HG02852 (cell line): ENCODE measurements around the gene ZBED4.
"Not testable (repeated sequence)": the region's sequence is repeated elsewhere in the genome, so short reads cannot be mapped to it uniquely, and the experiment has no call there.

ENCODE experiments used
- ATAC-seq: cut with Tn5 transposase; IDR thresholded peaks from one replicate; pipeline ENCODE4 v1.9.1; 2021; ENCODE audit warnings: mild to moderate bottlenecking, moderate library complexity; ENCODE audit not compliant: unreplicated experiment

ZBED4 gene, protein sequence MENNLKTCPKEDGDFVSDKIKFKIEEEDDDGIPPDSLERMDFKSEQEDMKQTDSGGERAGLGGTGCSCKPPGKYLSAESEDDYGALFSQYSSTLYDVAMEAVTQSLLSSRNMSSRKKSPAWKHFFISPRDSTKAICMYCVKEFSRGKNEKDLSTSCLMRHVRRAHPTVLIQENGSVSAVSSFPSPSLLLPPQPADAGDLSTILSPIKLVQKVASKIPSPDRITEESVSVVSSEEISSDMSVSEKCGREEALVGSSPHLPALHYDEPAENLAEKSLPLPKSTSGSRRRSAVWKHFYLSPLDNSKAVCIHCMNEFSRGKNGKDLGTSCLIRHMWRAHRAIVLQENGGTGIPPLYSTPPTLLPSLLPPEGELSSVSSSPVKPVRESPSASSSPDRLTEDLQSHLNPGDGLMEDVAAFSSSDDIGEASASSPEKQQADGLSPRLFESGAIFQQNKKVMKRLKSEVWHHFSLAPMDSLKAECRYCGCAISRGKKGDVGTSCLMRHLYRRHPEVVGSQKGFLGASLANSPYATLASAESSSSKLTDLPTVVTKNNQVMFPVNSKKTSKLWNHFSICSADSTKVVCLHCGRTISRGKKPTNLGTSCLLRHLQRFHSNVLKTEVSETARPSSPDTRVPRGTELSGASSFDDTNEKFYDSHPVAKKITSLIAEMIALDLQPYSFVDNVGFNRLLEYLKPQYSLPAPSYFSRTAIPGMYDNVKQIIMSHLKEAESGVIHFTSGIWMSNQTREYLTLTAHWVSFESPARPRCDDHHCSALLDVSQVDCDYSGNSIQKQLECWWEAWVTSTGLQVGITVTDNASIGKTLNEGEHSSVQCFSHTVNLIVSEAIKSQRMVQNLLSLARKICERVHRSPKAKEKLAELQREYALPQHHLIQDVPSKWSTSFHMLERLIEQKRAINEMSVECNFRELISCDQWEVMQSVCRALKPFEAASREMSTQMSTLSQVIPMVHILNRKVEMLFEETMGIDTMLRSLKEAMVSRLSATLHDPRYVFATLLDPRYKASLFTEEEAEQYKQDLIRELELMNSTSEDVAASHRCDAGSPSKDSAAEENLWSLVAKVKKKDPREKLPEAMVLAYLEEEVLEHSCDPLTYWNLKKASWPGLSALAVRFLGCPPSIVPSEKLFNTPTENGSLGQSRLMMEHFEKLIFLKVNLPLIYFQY

DNA sequence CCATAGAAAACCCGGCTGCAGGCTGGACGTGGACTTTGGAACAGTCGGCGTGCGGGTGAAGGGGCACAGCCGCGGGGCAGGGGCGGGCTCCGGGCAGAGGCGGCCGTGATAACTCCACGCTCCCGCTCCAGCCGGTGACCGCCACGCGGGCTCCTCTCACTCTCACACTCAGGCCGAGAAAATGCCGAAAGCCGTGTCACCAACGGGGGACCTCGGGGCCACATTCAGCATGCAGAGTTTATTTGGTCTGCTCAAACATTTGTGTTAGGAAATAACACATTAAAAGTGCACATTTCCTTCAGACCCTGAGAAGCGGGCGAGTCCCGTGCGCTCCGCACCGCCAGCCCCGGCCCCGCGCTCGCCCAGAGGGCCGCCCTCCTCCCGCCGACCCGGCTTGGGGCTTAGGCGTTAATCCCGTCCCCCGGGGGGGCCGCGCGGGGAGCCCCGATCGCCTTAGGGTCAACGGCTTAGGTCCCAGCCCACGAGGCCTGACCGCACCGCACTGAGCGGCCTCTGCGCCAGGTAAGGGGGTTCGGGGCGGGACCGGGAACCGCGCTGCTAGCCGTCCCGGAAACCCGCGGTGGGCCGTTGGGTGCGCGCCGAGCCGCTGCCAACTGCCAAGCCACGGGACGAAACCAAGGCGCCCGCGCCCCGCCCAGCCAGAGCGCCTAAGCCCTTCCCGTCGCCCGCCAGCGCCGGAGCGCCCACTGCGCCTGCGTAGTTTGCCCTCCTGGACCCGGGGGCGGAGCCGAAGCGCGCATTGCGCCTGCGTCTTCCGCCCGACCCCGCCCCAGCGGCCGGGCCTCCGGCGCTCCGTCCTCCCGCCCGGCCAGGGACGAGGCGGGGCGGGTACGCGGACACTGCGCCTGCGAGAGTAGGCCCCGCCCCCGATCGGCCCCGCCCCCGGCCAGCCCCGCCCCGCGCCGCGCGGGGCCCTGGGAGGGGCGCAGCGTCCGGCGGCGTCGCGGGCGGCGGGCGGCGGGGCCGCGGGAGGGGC lies at the start of gene ZBED4:
Gene ZBED4 (plus strand): TSS at position 947 of the 997 bp plus-strand sequence. CDS start 29,819 bp downstream, outside the sequence.
- ATAC-seq, result peak; percentile 67

DNA sequence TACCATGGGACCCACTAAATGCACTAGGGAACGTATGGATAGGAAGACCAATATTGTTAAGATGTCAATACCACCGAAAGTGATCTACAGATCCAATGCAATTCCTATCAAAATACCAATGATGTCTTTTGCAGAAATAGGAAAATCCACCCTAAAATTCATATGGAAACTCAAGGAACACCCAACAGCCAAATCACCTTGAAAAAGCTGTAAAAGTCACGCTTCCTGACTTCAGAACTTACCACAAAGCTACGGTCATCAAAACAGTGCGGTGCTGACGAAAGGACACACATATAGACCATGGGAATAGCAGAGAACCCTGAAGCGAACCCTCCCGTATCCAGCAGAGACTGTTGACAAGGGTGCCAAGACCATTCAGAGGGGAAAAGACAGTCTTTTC lies 46.5 kb upstream of the ZBED4 start:
- ATAC-seq, result no peak

DNA sequence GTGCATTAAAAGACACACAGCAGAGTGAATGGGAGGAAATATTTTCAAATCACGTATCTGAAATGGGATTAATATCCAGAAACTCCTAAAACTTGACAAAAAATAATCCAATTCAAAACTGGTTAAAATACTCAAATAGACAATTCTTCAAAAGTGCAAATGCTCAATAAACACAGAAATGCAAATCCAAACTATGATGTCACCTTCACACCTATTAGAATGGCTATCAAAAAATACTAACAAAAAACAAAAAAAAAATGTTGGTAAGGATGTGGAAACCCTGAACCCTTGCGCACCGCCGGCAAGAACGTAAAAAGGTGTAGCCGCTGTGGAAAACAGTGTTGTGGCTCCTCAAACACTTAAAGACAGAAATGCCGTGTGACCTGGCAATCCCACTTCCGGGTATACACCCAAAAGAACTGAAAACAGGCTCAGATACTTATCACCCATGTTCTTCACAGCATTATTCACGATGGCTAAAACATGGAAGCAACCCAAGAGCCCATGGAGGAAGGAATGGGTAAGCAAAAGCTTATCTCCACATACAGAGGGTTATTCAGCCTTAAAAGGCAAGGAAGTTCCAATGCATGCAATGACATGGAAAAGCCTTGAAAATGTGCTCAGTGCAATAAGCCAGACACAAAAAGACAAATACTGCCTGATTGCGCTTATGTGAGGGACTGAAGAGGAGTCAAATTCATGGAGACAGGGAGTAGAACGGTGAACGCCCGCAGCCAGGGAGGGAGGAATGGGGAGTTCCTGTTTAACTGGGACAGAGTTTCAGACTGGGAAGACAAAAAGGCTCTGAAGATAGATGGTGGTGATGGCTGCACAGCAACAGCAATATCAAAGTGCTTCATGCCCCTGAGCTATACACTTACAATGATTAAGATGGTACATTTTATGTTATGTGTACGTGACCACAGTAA lies 45.6 kb upstream of the ZBED4 start:
- no peak for ATAC-seq

DNA sequence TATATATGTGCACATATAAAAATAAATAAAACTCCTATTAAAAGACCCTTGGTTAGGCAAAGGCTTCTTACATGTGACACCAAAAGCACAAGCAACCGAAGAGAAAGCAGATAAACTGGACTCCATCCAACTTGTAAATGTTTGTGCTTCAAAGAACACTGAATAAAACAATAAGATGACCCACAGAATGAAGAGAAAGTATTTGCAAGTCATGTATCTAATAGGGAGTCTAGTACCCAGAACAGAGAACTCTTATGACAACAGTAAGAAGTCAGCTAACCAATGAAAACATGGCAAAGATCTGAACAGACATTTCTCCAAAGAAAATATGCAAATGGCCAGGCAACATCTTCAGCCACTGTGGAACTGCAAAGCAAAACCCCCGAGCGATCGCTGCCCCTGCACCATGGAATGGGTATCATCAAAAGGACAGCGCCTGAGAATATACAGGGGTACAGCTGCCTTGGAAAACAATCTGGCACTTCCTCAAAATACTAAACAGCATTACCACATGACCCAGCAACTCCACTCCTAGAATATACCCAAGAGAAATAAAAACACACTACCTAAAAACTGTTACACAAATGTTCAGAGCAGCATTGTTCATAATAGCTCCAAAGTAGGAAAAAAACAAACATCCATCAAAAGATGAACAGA lies 43.2 kb upstream of the ZBED4 start:
- no peak for ATAC-seq

DNA sequence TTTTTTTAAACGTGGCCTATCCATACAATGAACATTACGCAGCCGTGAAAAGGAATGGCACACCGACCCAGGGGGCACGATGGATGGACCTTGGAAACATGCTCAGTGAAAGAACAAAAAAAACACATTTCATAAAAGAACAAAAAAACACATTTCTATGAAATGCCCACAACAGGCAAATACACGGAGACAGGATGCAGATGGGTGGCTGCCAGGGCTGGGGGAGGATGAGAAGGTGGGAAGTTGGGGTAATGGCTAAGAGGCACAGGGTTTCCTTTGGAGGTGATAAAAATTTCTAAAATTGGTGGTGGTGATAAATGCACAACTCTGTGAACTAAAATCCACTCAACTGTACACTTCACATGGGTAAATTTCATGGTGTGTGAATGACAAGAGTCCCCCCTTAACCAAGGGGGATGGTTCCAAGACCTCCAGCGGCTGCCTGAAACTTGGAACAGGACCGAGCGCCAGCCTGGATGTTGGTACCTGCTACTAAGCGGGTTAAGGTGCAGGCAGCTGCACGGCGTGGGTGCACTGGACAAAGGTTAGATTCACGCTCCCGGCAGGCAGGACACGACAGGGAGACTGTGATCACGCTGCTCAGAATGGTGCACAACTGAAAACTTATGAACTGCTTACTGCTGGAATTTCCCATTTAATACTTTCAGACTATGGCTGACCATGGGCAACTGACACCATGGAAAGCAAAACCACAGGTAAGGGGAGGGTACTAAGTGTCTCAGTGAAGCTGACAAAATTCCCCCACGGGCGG lies 42.4 kb upstream of the ZBED4 start:
- ATAC-seq, result no peak

DNA sequence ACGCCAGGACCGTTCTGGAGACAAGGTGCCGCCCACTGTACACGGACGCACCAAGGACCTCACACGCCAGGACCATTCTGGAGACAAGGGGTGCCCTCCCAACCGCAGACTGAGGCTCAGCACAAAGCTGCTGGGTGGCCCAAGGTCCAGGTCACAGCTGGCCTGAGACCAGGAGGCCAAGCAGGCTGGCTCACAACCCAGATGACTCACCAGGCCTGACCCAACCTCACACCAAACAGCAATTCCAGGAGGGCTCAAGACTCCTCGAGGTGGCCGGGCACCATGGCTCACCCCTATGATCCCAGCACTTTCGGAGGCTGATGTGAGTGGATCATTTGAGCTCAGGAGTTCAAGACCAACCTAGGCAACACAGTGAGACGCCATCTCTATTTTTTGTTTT lies 40.8 kb upstream of the ZBED4 start:
- no peak for ATAC-seq

DNA sequence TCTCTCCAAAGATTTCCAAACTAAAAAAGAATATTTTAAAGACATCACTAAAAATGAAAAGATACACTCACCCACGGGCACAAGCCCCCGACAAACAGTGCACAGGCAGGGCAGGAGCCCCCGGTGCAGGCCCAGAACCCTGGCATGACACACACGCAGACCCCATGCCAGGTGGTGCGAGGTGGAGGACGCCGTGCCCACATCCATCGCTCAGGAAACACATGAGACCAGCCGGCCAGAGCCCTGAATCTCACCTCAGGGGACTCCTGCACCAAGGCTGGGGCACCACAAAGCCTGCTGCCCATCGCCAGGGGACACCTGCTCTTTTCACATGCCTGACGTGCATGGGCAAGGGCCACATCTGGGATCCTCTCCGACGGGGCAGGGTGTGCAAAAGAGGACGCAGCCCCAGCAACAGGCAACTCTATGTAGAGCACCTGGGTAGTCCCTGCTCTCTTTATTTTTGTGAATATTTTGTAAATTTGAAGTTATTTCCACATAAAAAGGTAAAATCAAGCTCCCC lies 39.4 kb upstream of the ZBED4 start:
- no peak for ATAC-seq

DNA sequence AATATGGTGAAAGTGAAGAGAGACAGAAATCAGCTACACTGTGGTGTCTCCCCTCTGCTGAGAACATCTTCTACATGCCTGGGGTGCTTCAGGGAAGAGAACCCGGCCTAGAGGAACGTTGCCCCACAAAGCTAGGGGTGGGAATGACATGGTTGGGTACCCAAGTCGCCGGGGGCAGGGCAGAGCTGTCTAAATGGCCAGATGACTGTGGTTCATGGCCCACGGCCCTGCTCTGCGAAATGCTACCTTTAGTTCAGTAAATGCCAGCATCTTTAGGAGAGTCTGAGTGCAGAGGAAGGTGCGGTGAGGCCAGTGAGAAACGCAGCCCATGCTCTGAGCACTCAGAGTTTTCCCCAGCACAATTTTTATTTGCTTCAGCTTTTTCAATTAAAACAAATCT lies 38.8 kb upstream of the ZBED4 start:
- no peak for ATAC-seq

DNA sequence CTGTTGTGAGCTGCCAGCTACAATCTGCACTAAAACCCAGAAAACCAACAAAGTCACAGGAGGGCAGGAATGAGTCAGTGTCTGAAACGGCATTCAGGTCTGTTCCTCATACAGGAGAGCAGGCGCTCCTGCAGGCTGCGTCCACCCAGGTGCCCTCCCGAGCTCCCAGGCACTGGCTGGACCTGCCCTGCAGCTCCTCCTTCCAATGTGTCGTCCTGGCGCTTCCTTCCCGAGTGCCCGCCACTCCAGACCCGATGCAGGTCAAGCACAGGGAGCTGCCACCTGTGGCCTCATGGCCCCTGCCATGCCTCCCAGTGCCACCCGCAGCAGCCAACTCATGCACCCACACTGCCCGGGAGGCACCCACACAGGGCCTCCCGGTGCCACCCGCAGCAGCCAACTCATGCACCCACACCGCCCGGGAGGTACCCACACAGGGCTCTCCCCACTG lies 38.0 kb upstream of the ZBED4 start:
- ATAC-seq, result no peak

DNA sequence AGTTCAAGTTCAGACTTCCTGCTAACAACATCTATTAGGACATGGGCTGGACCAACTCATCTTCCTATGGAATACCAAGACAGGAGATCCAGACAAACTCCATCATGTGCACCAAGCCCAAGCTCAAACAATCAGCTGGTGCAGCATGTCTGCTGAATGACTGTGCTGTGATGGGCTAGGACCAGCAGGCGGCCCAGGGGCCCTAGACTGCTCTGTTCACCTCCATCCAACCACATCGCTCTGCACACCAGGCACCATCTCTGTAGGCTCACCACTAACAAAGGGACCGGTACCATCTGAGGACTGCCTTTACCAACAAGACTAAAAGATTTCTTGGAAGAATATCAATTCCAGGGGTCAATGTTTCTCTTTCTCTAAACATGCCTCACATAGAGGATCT lies 36.3 kb upstream of the ZBED4 start:
- no peak for ATAC-seq

DNA sequence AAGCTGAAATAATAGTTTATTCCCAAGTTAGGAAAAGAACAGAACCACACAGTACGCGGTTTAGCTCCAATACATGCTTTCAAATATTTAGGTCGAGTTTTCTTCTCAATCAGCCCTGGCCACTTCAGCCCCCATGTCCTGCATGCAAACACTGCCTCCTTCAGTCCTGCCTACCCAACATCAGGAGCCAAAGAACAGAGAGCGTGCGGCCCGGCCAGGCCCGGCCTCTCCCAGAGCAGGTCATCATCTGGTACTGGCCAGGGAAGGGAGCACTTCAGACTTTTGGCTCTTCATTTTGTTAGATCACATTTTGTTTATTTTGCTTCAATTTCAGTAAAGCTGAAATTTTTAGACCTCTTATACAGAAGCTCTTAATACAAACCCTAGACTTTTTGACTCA lies 32.7 kb upstream of the ZBED4 start:
- no peak for ATAC-seq

DNA sequence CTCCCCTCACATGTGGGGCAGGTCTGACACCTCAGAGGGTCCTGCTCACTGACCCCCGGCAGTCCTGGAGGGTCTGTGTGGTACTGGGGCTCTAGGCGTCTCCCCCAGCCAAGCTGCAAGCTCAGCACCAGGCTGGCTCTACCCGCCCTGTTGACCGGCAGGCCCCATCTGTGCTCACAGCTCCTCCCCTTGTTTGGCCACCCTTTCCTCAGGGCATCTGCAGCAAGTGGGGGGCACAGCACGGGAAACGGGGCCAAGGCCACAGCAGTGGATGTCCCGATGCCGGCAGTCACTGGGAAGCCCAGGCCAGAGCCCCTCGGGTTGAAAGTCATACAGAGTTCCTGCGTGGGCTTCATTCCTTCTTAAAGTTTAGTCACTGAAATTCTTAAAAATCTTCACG lies 31.9 kb upstream of the ZBED4 start:
- not testable (repeated sequence) for ATAC-seq

DNA sequence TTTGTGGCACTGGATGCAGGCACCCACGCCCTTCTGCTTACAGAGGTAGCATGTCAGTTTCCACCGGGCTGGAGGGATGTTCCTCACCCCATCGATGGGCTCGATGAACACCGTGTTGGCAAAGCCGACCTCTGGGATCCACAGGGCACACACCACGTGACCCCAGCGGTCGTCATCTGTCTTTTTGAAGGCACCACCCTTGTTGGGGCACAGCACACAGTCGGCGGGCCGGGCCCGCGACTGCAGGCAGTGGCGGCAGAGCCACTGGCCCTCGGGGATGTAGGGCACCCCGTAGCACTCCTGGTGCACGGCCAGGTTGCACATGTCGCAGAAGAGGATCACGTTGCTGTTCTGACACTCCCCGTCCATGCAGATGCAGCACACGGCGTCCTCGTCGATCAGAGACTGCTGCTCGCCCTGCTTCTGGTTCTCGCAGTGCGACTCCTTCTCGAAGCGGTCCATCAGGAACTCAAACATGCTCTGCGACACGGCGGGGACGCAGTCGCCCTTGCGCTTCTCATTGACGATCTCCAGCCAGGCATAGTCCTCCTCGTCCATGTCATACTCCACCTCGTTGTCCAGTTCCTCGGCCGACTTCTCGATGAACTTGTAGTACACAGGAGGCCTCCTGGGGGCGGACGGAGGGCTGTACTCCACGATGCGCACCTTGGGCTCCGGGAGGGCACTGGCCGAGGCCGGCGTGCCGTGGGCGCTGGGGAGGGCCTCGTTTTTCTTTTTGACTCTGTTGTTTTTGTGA lies 30.2 kb upstream of the ZBED4 start:
- ATAC-seq, result no peak

DNA sequence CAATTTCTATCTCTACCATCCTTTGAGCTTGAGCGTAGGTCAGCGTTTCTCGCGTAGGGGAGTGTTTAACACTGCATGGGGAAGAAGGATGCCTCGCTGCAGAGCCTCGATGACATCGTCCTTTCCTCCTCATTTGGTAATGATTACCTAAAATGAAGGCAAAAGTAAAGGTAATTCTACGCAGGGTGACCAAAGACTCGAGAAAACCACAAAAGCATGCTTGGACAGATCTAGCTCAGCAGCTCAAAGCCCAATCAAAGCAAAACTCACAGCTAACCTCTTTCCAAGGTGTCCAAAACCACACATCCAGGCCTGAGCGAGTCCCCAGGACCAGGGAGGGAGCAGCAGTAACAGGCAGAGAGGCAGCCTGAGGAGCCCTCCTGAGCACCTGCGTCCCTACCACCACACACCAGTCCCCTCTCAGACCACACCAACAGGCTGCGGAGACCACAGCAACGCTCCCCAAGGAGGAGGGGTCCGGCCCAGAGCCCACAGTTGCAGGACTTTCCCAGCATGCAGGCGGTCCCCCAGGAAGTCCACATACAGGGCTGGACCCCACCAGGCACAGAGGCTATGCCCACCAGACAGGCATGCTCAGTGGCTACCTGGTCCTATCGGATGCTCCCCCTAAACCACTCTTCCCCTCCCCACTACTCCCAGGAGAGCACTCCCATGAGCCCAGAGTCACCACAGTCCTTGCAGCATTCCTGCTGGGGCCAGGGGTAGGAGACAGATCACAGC lies 29.3 kb upstream of the ZBED4 start:
- no peak for ATAC-seq

DNA sequence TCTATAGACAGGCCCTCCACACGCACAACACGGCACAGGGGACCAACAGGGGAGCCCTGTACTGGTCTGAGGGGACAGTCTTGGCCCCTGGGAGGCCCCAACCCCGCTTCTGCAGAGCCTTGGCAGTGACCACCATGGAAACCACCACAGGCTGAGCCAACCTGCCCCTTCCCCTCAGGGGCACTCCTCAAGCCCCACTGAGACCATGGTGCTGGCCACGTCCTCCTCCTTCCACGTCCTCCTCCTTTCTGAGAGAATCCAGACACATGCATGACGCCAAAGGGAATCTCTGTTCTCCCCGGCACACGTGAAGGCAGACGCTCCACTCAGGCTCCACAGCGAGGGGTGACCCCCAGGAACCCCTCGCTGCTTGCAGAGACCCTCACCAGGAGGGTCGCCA lies 28.7 kb upstream of the ZBED4 start:
- ATAC-seq, result no peak

DNA sequence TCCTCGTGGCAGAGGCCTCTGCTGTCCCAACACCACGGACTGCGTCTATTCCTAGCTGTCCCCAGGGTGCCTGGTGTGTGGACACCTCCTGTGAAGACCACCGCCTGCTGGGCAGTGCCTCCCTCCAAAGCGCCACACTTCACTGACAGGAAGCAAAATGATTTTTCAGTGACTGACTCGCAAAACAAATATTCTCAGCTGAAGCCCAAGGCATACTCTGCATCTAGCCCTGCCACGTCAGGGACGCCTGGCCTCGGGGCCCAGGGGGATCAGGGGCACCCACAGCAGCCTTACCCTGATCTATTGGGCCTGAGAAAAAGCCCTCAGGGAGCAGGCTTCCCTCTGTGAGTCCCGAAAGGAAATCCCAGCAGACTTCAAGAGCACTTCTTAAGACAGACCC lies 28.2 kb upstream of the ZBED4 start:
- no peak for ATAC-seq
